Measurements from ENCODE around the gene SLC7A7.

SLC7A7 gene

GRCh38 chr14:22723815-22724214, 91.4 kb downstream of the SLC7A7 start:
- FAIRE-seq (no peak), DNase-seq (ENCODE audit: extremely low spot score, insufficient read length, low read depth) (no peak)
